K562 (cell line): ENCODE data around the gene WDR81. TPM values are rescaled to one million over a fixed set of nuclear protein-coding genes. Genes with fewer than 3 reads are reported as not detected.

Experiments
- CBX3 ChIP-seq, 2 experiments: IDR thresholded peaks; 1 replicate in 1 of 2; 2 replicates in 1 of 2; pipeline ENCODE4 v1.6.1; 2012; ENCODE audit warnings: inconsistent platforms in 2 of 2, low read length in 2 of 2, borderline replicate concordance in 1 of 2, control low read depth in 1 of 2
- CREB1 ChIP-seq, 2 experiments: sonication (generic) in 1 of 2; formaldehyde crosslinking in 1 of 2; IDR thresholded peaks; 2 replicates each; pipeline versions ENCODE4 v1.6.1 to v1.8.0; 2012 to 2022; ENCODE audit warnings: inconsistent platforms in 1 of 2, mild to moderate bottlenecking in 1 of 2, missing genetic modification reagents in 1 of 2, moderate library complexity in 1 of 2
- ELF2 ChIP-seq: fragments of 250-450 bp; sonication (Bioruptor Pico); IDR thresholded peaks from 2 replicates; pipeline ENCODE4 v1.5.0; 2021; ENCODE audit warnings: mild to moderate bottlenecking
- ETS2 ChIP-seq: IDR thresholded peaks from 2 replicates; pipeline ENCODE4 v1.6.1; 2016; ENCODE audit warnings: borderline replicate concordance, missing genetic modification characterization, mild to moderate bottlenecking, moderate library complexity, missing compliant biosample characterization; ENCODE audit not compliant: poor library complexity, severe bottlenecking
- EWSR1 ChIP-seq: fragments of 450-650 bp; IDR thresholded peaks from 2 replicates; pipeline ENCODE4 v1.6.1; 2018; ENCODE audit warnings: borderline replicate concordance, mild to moderate bottlenecking, low read depth, moderate library complexity; ENCODE audit not compliant: partially characterized antibody
- IFI16 ChIP-seq: fragments of 250-450 bp; sonication (Bioruptor Pico); IDR thresholded peaks from 2 replicates; pipeline ENCODE4 v2.1.2; 2022; ENCODE audit warnings: mild to moderate bottlenecking, inconsistent platforms
- NR1H2 ChIP-seq: sonication (generic); formaldehyde crosslinking; IDR thresholded peaks from 2 replicates; pipeline ENCODE4 v1.4.0; 2020; ENCODE audit warnings: mild to moderate bottlenecking, missing genetic modification reagents
- TAL1 ChIP-seq: fragments of 450-650 bp; IDR thresholded peaks from 2 replicates; pipeline ENCODE4 v1.6.1; 2016; ENCODE audit warnings: mild to moderate bottlenecking
- XRCC3 ChIP-seq: fragments of 450-650 bp; IDR thresholded peaks from 2 replicates; pipeline ENCODE4 v1.6.1; 2017; ENCODE audit warnings: mild to moderate bottlenecking, moderate library complexity
- ZBTB17 ChIP-seq: fragments of 450-650 bp; formaldehyde crosslinking; IDR thresholded peaks from 2 replicates; pipeline ENCODE4 v1.4.0; 2020; ENCODE audit warnings: mild to moderate bottlenecking
- ZFP91 ChIP-seq: sonication (generic); formaldehyde crosslinking; IDR thresholded peaks from 2 replicates; pipeline ENCODE4 v1.8.0; 2022; ENCODE audit warnings: mild to moderate bottlenecking, missing genetic modification reagents
- ZNF212 ChIP-seq: fragments of 450-650 bp; formaldehyde crosslinking; IDR thresholded peaks from 2 replicates; pipeline ENCODE4 v1.4.0; 2020; ENCODE audit warnings: mild to moderate bottlenecking
- ZNF239 ChIP-seq: fragments of 250-450 bp; sonication (Bioruptor Pico); IDR thresholded peaks from 2 replicates; pipeline ENCODE4 v1.4.0; 2020; ENCODE audit warnings: mild to moderate bottlenecking
- ZNF316 ChIP-seq: fragments of 450-650 bp; IDR thresholded peaks from 2 replicates; pipeline ENCODE4 v1.6.1; 2016
- ZNF318 ChIP-seq, 2 experiments: fragments of 450-650 bp; IDR thresholded peaks; 2 replicates each; pipeline ENCODE4 v1.6.1; 2016; ENCODE audit warnings: mild to moderate bottlenecking in 2 of 2, borderline replicate concordance in 1 of 2, low read depth in 1 of 2, moderate library complexity in 1 of 2
- polyA plus RNA-seq, 8 experiments: library from polyadenylated mRNA; depleted of rRNA in 4 of 8; stranded (reverse) in 5 of 8; unstranded in 3 of 8; fragments of >200 nt; fragmentation: Nextera tagmentation in 2 of 8; fragmentation: Illumina TruSeq in 1 of 8; extraction: Ambion mirVana in 2 of 8; extraction: Trizol in 1 of 8; gene quantifications; 2 replicates each; pipeline versions ENCODE4 v1.2.1 to v1.2.3, GENCODE V29; 2011 to 2014; ENCODE audit warnings: inconsistent platforms in 1 of 8, missing spikeins in 1 of 8
- total RNA-seq, 7 experiments: library from RNA; depleted of rRNA in 6 of 7; stranded (reverse); fragments of >200 nt in 6 of 7; fragmentation: Illumina TruSeq in 2 of 7; extraction: Trizol in 2 of 7; gene quantifications; 2 replicates each; pipeline versions ENCODE4 v1.2.1 to v1.2.3, GENCODE V29; 2011 to 2021; ENCODE audit warnings: low replicate concordance in 1 of 7
- TF ChIP-seq, protein P1 (sequence below): fragments of 450-650 bp; formaldehyde crosslinking; IDR thresholded peaks from 2 replicates; pipeline ENCODE4 v1.4.0; 2020; ENCODE audit warnings: mild to moderate bottlenecking, moderate library complexity

Gene WDR81
- total and polyA plus RNA-seq, 9 of the 15 experiments (the other 6 are each of a cell fraction or from before 2014, with no cell fraction given), result 0.01 to 17.1 (median 3.3) TPM

GRCh38 chr17:1714980-1715802 lies 9.3 kb upstream of the WDR81 start (continued):
- no peak for TF ChIP-seq NR1H2 (CRISPR knock-in tag)
- TF ChIP-seq EWSR1, result no peak
- TF ChIP-seq ZNF212 (CRISPR knock-in tag), result no peak
- no peak for TF ChIP-seq ELF2 (CRISPR knock-in tag)
- no peak for TF ChIP-seq ETS2 (tag)
- no peak for TF ChIP-seq CREB1 (IDR thresholded peaks at IDR 0.05)
- TF ChIP-seq CREB1 (CRISPR knock-in tag; IDR thresholded peaks at IDR 0.05), result peak; percentile 36; the same call in 1 of the 2 replicates
- no peak for TF ChIP-seq XRCC3
- TF ChIP-seq ZBTB17, result no peak
- no peak for TF ChIP-seq ZFP91
- no peak for TF ChIP-seq ZNF239 (CRISPR knock-in tag)
- peak in 1 of 2 experiments; percentile 32; a peak in 1 of 4 replicates for TF ChIP-seq ZNF318 (IDR thresholded peaks at IDR 0.05; ENCODE audit: borderline replicate concordance in 1 of 2, low read depth in 1 of 2)
- TF ChIP-seq CBX3 (IDR thresholded peaks at IDR 0.05; ENCODE audit: borderline replicate concordance in 1 of 2, low read length in 2 of 2), result no peak
- no peak for TF ChIP-seq TAL1
- TF ChIP-seq ZNF316, result no peak
- TF ChIP-seq IFI16 (CRISPR knock-in tag), result no peak
- TF ChIP-seq, protein P1, sequence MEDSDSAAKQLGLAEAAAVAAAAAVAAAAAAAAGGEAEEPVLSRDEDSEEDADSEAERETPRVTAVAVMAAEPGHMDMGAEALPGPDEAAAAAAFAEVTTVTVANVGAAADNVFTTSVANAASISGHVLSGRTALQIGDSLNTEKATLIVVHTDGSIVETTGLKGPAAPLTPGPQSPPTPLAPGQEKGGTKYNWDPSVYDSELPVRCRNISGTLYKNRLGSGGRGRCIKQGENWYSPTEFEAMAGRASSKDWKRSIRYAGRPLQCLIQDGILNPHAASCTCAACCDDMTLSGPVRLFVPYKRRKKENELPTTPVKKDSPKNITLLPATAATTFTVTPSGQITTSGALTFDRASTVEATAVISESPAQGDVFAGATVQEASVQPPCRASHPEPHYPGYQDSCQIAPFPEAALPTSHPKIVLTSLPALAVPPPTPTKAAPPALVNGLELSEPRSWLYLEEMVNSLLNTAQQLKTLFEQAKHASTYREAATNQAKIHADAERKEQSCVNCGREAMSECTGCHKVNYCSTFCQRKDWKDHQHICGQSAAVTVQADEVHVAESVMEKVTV, result no peak
